HepG2 (cell line): ENCODE data around the gene OSCP1. TPM values are rescaled to one million over a fixed set of nuclear protein-coding genes. Genes with fewer than 3 reads are reported as not detected.

Source experiments
- ATAC-seq: fragments of 200-7000 bp; cut with Tn5 transposase; 3 replicates; pipeline ENCODE4 v1.9.1; 2020; ENCODE audit warnings: mild to moderate bottlenecking, moderate library complexity
- BruUV-seq: library from RNA; stranded (reverse); fragments of 400-500 nt; replicated peaks from 2 replicates; lab custom pipeline; 2021; lab: Mats Ljungman, UMichigan
- CTCF ChIA-PET: fragments of 300-600 bp; formaldehyde crosslinking; extraction: SDS; loops from one replicate; lab custom pipeline; 2021; ENCODE audit warnings: low total read pairs, inconsistent platforms, low intra/inter-chr PET ratio; lab: Yijun Ruan, JAX
- POLR2A ChIA-PET: fragments of 350-600 bp; sonication (Branson Sonifier 250); formaldehyde crosslinking; loops from one replicate; lab custom pipeline; 2020; ENCODE audit warnings: antibody characterized with exemption, inconsistent platforms; lab: Yijun Ruan, JAX
- DNase-seq: peaks from one replicate; pipeline ENCODE4 v3.0.0-alpha.2; 2015; ENCODE audit warnings: low spot score
- FAIRE-seq: peaks from 3 replicates; lab custom pipeline; 2011; peaks lifted over from hg19 to GRCh38; lab: Jason Lieb, UNC
- H2AFZ ChIP-seq: one replicate; pipeline ENCODE4 v1.6.1; 2011; ENCODE audit warnings: low read length, inconsistent platforms
- H3K27ac ChIP-seq: fragments of 300-600 bp; 3 replicates; pipeline ENCODE4 v1.8.0; 2011; ENCODE audit warnings: mixed run types, mild to moderate bottlenecking, mixed read lengths, low read length, inconsistent platforms; ENCODE audit not compliant: insufficient read depth; ENCODE audit errors: extremely low read length
- H3K27me3 ChIP-seq, 2 experiments: fragments of 200-600 bp in 1 of 2; 2 replicates in 1 of 2; 3 replicates in 1 of 2; pipeline versions ENCODE4 v1.6.0 to v1.8.0; 2011; ENCODE audit warnings: low read length in 2 of 2, mild to moderate bottlenecking in 2 of 2, moderate library complexity in 2 of 2, inconsistent platforms in 1 of 2; ENCODE audit not compliant: insufficient read depth in 2 of 2, control insufficient read depth in 1 of 2
- H3K36me3 ChIP-seq, 2 experiments: fragments of 200-600 bp in 1 of 2; replicated peaks in 1 of 2; 2 replicates in 1 of 2; 3 replicates in 1 of 2; pipeline versions ENCODE4 v1.5.1 to v1.8.0; 2011; ENCODE audit warnings: low read length in 2 of 2, inconsistent platforms in 1 of 2; ENCODE audit not compliant: insufficient read depth in 2 of 2, control insufficient read depth in 1 of 2
- H3K4me1 ChIP-seq: 2 replicates; pipeline ENCODE4 v1.5.1; 2012; ENCODE audit warnings: low read length, inconsistent platforms; ENCODE audit not compliant: insufficient read depth
- H3K4me2 ChIP-seq: 2 replicates; pipeline ENCODE4 v1.6.0; 2011; ENCODE audit warnings: low read depth, low read length, inconsistent platforms
- H3K4me3 ChIP-seq, 3 experiments: fragments of 200-600 bp in 1 of 3; sonication (generic), shearing (Covaris generic) in 1 of 3; replicated peaks in 1 of 3; 2 replicates each; pipeline ENCODE4 v1.5.1; 2011 to 2016; ENCODE audit warnings: low read length in 3 of 3, inconsistent platforms in 2 of 3, low read depth in 2 of 3, mild to moderate bottlenecking in 2 of 3, control low read depth in 1 of 3, mixed read lengths in 1 of 3; ENCODE audit not compliant: insufficient read depth in 1 of 3
- H3K79me2 ChIP-seq: one replicate; pipeline ENCODE4 v1.6.1; 2011; ENCODE audit warnings: low read length, inconsistent platforms; ENCODE audit not compliant: insufficient read depth
- H3K9ac ChIP-seq: 2 replicates; pipeline ENCODE4 v1.6.0; 2011; ENCODE audit warnings: mild to moderate bottlenecking, low read depth, low read length, inconsistent platforms; ENCODE audit not compliant: insufficient read depth
- H3K9me3 ChIP-seq: 2 replicates; pipeline ENCODE4 v1.5.1; 2012; ENCODE audit warnings: mild to moderate bottlenecking, low read length
- H4K20me1 ChIP-seq: 2 replicates; pipeline ENCODE4 v1.6.0; 2011; ENCODE audit warnings: inconsistent platforms, mild to moderate bottlenecking, low read length, moderate library complexity; ENCODE audit not compliant: insufficient read depth
- CENPX ChIP-seq: sonication (generic); formaldehyde crosslinking; IDR thresholded peaks from 2 replicates; pipeline ENCODE4 v1.9.0; 2021; ENCODE audit warnings: mild to moderate bottlenecking, missing genetic modification reagents, moderate library complexity
- EP300 ChIP-seq, 3 experiments: sonication (generic) in 1 of 3; formaldehyde crosslinking in 1 of 3; IDR thresholded peaks; 2 replicates each; pipeline versions ENCODE4 v1.5.1 to v1.6.1; 2011 to 2020; ENCODE audit warnings: low read depth in 2 of 3, low read length in 2 of 3, borderline replicate concordance in 1 of 3, improper control_type of control experiment in 1 of 3, mild to moderate bottlenecking in 1 of 3, missing genetic modification reagents in 1 of 3, moderate library complexity in 1 of 3
- FOXJ3 ChIP-seq: sonication (generic); formaldehyde crosslinking; IDR thresholded peaks from 2 replicates; pipeline ENCODE4 v1.4.0; 2020; ENCODE audit warnings: missing genetic modification reagents, mild to moderate bottlenecking, borderline replicate concordance
- GLI4 ChIP-seq: sonication (generic); formaldehyde crosslinking; IDR thresholded peaks from 2 replicates; pipeline ENCODE4 v1.5.1; 2020; ENCODE audit warnings: missing genetic modification reagents, mild to moderate bottlenecking, moderate library complexity, borderline replicate concordance
- HES4 ChIP-seq: sonication (generic); formaldehyde crosslinking; IDR thresholded peaks from 2 replicates; pipeline ENCODE4 v1.9.0; 2021; ENCODE audit warnings: mild to moderate bottlenecking, missing genetic modification reagents, borderline replicate concordance
- JDP2 ChIP-seq: sonication (generic); formaldehyde crosslinking; IDR thresholded peaks from 2 replicates; pipeline ENCODE4 v1.8.1; 2022; ENCODE audit warnings: missing genetic modification reagents, borderline replicate concordance
- KDM2A ChIP-seq: sonication (generic); formaldehyde crosslinking; IDR thresholded peaks from 2 replicates; pipeline ENCODE4 v1.4.0; 2020; ENCODE audit warnings: low read depth, missing genetic modification reagents, borderline replicate concordance
- NAIF1 ChIP-seq: sonication (generic); formaldehyde crosslinking; IDR thresholded peaks from 2 replicates; pipeline ENCODE4 v1.5.0; 2020; ENCODE audit warnings: mild to moderate bottlenecking, missing genetic modification reagents, borderline replicate concordance
- SIN3A ChIP-seq: IDR thresholded peaks from 2 replicates; pipeline ENCODE4 v1.6.1; 2011; ENCODE audit warnings: low read depth, mild to moderate bottlenecking, control low read depth, low read length, borderline replicate concordance
- TOPORS ChIP-seq: sonication (generic); formaldehyde crosslinking; IDR thresholded peaks from 2 replicates; pipeline ENCODE4 v1.8.0; 2023; ENCODE audit warnings: mild to moderate bottlenecking, missing genetic modification reagents
- ZNF205 ChIP-seq: IDR thresholded peaks from 2 replicates; pipeline ENCODE4 v1.6.1; 2018; ENCODE audit warnings: missing biosample characterization, missing genetic modification reagents
- ZNF224 ChIP-seq: sonication (generic); formaldehyde crosslinking; IDR thresholded peaks from 2 replicates; pipeline ENCODE4 v1.5.0; 2020; ENCODE audit warnings: mild to moderate bottlenecking, missing genetic modification reagents
- ZNF260 ChIP-seq: sonication (generic); formaldehyde crosslinking; IDR thresholded peaks from 2 replicates; pipeline ENCODE4 v1.4.0; 2020; ENCODE audit warnings: missing genetic modification reagents, low read depth, mild to moderate bottlenecking, borderline replicate concordance
- ZNF317 ChIP-seq: sonication (generic); formaldehyde crosslinking; IDR thresholded peaks from 2 replicates; pipeline ENCODE4 v1.5.0; 2020; ENCODE audit warnings: mild to moderate bottlenecking, missing genetic modification reagents
- ZNF557 ChIP-seq: sonication (generic); formaldehyde crosslinking; IDR thresholded peaks from 2 replicates; pipeline ENCODE4 v1.4.0; 2020; ENCODE audit warnings: missing genetic modification reagents
- ZNF570 ChIP-seq: sonication (generic); formaldehyde crosslinking; IDR thresholded peaks from 2 replicates; pipeline ENCODE4 v1.4.0; 2020; ENCODE audit warnings: mild to moderate bottlenecking, missing genetic modification reagents, borderline replicate concordance
- ZNF83 ChIP-seq: sonication (generic); formaldehyde crosslinking; IDR thresholded peaks from 2 replicates; pipeline ENCODE4 v1.4.0; 2020; ENCODE audit warnings: missing genetic modification reagents, mild to moderate bottlenecking, borderline replicate concordance
- ZNF839 ChIP-seq: sonication (generic); formaldehyde crosslinking; IDR thresholded peaks from 2 replicates; pipeline ENCODE4 v1.4.0; 2020; ENCODE audit warnings: missing genetic modification reagents, mild to moderate bottlenecking, borderline replicate concordance
- WGBS: methylation state at CpG from one replicate; pipeline ENCODE4 v1.1.6; 2017; ENCODE audit warnings: low lambda C conversion rate; 5-methylcytosine and 5-hydroxymethylcytosine counted together
- in situ Hi-C: cut with HindIII; loops from 2 replicates; pipeline ENCODE4 v1.10.0; 2017; ENCODE audit warnings: low pct_unique_long_range_greater_than_20kb; ENCODE audit not compliant: extremely low pct_ligation_motif_present
- intact Hi-C: fragments of 100-400 bp; cut with micrococcal nuclease; formaldehyde crosslinking; loops from one replicate; pipeline ENCODE4 v1.10.0; 2022; ENCODE audit not compliant: unreplicated experiment
- polyA plus RNA-seq, 8 experiments: library from polyadenylated mRNA; depleted of rRNA in 3 of 8; stranded (reverse) in 7 of 8; unstranded in 1 of 8; fragments of >200 nt; fragmentation: Illumina TruSeq in 4 of 8; extraction: Trizol in 4 of 8; gene quantifications; 2 replicates each; pipeline versions ENCODE4 v1.2.1 to v1.2.3, GENCODE V29; 2011 to 2016; ENCODE audit warnings: low read depth in 4 of 8, missing spikeins in 1 of 8, mixed read lengths in 1 of 8; ENCODE audit not compliant: insufficient read depth in 1 of 8
- total RNA-seq, 5 experiments: library from RNA; depleted of rRNA; stranded (reverse); fragments of >200 nt; fragmentation: Illumina TruSeq; extraction: Trizol; gene quantifications; 2 replicates each; pipeline ENCODE4 v1.2.3, GENCODE V29; 2016; ENCODE audit warnings: low read depth in 1 of 5
- TF ChIP-seq, protein P1 (sequence below): sonication (generic); formaldehyde crosslinking; IDR thresholded peaks from 2 replicates; pipeline ENCODE4 v1.4.0; 2020; ENCODE audit warnings: low read depth, mild to moderate bottlenecking, missing genetic modification reagents
- TF ChIP-seq, protein P2 (sequence below): sonication (generic); formaldehyde crosslinking; IDR thresholded peaks from 2 replicates; pipeline ENCODE4 v1.4.0; 2020; ENCODE audit warnings: missing genetic modification reagents

OSCP1 gene
- total and polyA plus RNA-seq, 2 of the 13 experiments (the other 11 are each of a cell fraction or from before 2014, with no cell fraction given): 0.60 to 0.84 TPM

DNA sequence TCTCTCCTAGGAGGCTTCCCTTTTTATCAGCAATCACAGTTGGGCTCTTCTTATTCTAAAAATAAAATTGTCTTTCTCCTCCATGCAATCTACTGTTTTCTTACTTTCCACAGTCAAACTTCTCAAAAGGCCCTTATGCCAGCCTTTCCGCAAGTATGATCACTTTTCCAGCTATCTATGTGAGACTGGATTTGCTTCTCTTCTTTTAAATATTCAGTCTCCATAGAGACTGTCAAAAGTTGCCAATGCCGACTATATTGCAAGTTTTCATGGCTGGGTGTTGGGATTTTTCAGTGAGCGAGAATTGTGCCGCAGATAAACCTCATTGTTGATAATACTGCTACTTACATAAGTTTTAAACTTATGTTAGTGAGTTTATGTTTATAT, 47.8 kb downstream of the OSCP1 start (continued):
- TF ChIP-seq TOPORS (CRISPR knock-in tag): no peak
- TF ChIP-seq GLI4: no peak
- TF ChIP-seq ZNF317 (CRISPR knock-in tag): no peak
- TF ChIP-seq CENPX (CRISPR knock-in tag): no peak
- no peak for TF ChIP-seq HES4 (CRISPR knock-in tag)
- no peak for TF ChIP-seq SIN3A
- no peak for TF ChIP-seq FOXJ3 (CRISPR knock-in tag)
- no peak for TF ChIP-seq EP300 (IDR thresholded peaks at IDR 0.05; ENCODE audit: low read depth in 2 of 2, low read length in 2 of 2)
- no peak for TF ChIP-seq EP300 (CRISPR knock-in tag; IDR thresholded peaks at IDR 0.05; ENCODE audit: borderline replicate concordance)

DNA sequence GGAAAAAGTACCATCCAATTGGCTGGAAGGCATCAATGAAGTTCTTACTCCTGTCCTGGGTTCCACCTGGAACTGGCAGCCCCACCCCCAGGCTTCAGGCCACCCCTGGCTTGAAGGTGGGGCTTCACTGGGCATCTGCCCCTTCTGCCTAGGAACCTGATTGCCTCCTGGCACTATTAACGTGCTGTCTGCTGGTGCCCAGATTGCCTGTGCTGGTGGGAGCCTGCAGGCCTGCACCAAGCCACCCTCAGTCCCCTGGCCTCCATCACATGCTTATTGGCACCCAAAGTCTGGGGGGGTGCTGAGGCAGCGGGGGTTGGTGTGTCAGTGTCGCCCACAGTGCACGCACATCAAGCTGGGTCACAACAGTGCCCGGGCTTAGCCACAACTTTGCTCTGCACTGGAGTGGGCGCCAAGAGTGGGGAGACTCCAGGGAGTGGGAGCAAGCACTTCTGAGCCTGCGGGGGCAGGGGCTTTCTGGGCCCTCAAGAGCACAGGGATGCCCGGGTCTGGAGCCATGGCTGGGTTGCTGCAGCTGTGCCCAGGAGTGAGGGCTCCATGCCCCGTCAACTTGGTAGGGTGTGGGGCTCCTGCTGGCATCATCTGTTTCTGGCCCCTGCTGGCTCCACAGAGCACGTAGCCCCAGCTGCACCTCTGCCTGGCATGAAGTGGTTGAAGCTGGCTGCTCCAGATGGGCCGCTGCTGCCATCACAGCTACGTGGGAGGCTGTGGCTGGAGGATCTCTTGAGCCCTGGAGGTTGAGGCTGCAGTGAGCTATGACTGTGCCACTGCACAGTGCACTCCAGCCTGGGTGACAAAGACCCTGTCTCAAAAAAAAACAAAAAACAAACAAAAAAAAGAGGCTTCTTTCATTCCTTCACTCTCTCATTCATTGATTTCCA, 48.4 kb downstream of the OSCP1 start:
- CTCF ChIA-PET: no interaction called here
- Histone ChIP-seq H3K27me3 (no peaks in the 10 kb centered on the region; a peak in 1 of 5 replicates), H3K4me3 (peak overlapping the region; percentile 58 to 89 (median 77); a peak in 5 of 6 replicates), H3K4me2 (peak overlapping the region; percentile 91), H3K36me3 (no peaks in the 10 kb centered on the region), H4K20me1 (no peaks in the 10 kb centered on the region), H3K79me2 (peaks cover 7% of the 10 kb centered on the region), H3K27ac (peak overlapping the region; percentile 87), H3K9ac (peak overlapping the region; percentile 85), H3K4me1 (peaks cover 32% of the 10 kb centered on the region), H3K9me3 (no peaks in the 10 kb centered on the region), H2AFZ (no peak overlapping the region)
- no peak for ATAC-seq
- in situ Hi-C loops: no loop called here
- WGBS: 53% methylated on average over 7 of the region's 12 CpGs
- BruUV-seq: TSS peak; percentile 84
- DNase-seq: no peak
- POLR2A ChIA-PET: interaction anchor here (0.6 to 8.5 kb wide), 25 partner anchors 8 to 1406 kb away, joined by 3 to 391 read pairs (median 6); partner anchors contain the start of genes CSF3R, EVA1B, MRPS15 and OSCP1
- intact Hi-C loops: no loop called here
- FAIRE-seq: no peak
- TF ChIP-seq NAIF1 (CRISPR knock-in tag): no peak
- no peak for TF ChIP-seq ZNF839 (CRISPR knock-in tag)
- TF ChIP-seq, protein P1, sequence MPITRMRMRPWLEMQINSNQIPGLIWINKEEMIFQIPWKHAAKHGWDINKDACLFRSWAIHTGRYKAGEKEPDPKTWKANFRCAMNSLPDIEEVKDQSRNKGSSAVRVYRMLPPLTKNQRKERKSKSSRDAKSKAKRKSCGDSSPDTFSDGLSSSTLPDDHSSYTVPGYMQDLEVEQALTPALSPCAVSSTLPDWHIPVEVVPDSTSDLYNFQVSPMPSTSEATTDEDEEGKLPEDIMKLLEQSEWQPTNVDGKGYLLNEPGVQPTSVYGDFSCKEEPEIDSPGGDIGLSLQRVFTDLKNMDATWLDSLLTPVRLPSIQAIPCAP (CRISPR knock-in tag): 0 out of 2 replicates have a peak, but pooled peaks have one; percentile 34
- no peak for TF ChIP-seq JDP2 (CRISPR knock-in tag)
- 0 out of 2 replicates have a peak, but pooled peaks have one; percentile 18 for TF ChIP-seq ZNF83 (CRISPR knock-in tag)
- no peak for TF ChIP-seq ZNF205 (CRISPR knock-in tag)
- TF ChIP-seq, protein P2, sequence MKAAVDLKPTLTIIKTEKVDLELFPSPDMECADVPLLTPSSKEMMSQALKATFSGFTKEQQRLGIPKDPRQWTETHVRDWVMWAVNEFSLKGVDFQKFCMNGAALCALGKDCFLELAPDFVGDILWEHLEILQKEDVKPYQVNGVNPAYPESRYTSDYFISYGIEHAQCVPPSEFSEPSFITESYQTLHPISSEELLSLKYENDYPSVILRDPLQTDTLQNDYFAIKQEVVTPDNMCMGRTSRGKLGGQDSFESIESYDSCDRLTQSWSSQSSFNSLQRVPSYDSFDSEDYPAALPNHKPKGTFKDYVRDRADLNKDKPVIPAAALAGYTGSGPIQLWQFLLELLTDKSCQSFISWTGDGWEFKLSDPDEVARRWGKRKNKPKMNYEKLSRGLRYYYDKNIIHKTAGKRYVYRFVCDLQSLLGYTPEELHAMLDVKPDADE (CRISPR knock-in tag): no peak
- no peak for TF ChIP-seq ZNF260
- TF ChIP-seq ZNF557: no peak
- peak; percentile 78; the same call in 1 of the 2 replicates for TF ChIP-seq ZNF224 (CRISPR knock-in tag)
- peak; percentile 47; the same call in 1 of the 2 replicates for TF ChIP-seq ZNF570 (CRISPR knock-in tag)
- no peak for TF ChIP-seq KDM2A
